HepG2 (cell line): ENCODE measurements around the gene AGAP1. TPM values are rescaled to one million over a fixed set of nuclear protein-coding genes. Genes with fewer than 3 reads are reported as not detected.
A peak's percentile ranks its signal among the peaks of the same experiment; 100 is the strongest.

Experiments used
- ATAC-seq: fragments of 200-7000 bp; cut with Tn5 transposase; 3 replicates; pipeline ENCODE4 v1.9.1; 2020; ENCODE audit warnings: mild to moderate bottlenecking, moderate library complexity
- BruUV-seq: library from RNA; stranded (reverse); fragments of 400-500 nt; replicated peaks from 2 replicates; lab custom pipeline; 2021; lab: Mats Ljungman, UMichigan
- CTCF ChIA-PET: fragments of 300-600 bp; formaldehyde crosslinking; extraction: SDS; loops from one replicate; lab custom pipeline; 2021; ENCODE audit warnings: low total read pairs, inconsistent platforms, low intra/inter-chr PET ratio; lab: Yijun Ruan, JAX
- POLR2A ChIA-PET: fragments of 350-600 bp; sonication (Branson Sonifier 250); formaldehyde crosslinking; loops from one replicate; lab custom pipeline; 2020; ENCODE audit warnings: antibody characterized with exemption, inconsistent platforms; lab: Yijun Ruan, JAX
- DNase-seq: peaks from one replicate; pipeline ENCODE4 v3.0.0-alpha.2; 2015; ENCODE audit warnings: low spot score
- FAIRE-seq: peaks from 3 replicates; lab custom pipeline; 2011; peaks lifted over from hg19 to GRCh38; lab: Jason Lieb, UNC
- H2AFZ ChIP-seq: one replicate; pipeline ENCODE4 v1.6.1; 2011; ENCODE audit warnings: low read length, inconsistent platforms
- H3K27ac ChIP-seq: fragments of 300-600 bp; 3 replicates; pipeline ENCODE4 v1.8.0; 2011; ENCODE audit warnings: mixed run types, mild to moderate bottlenecking, mixed read lengths, low read length, inconsistent platforms; ENCODE audit not compliant: insufficient read depth; ENCODE audit errors: extremely low read length
- H3K27me3 ChIP-seq, 2 experiments: fragments of 200-600 bp in 1 of 2; 2 replicates in 1 of 2; 3 replicates in 1 of 2; pipeline versions ENCODE4 v1.6.0 to v1.8.0; 2011; ENCODE audit warnings: low read length in 2 of 2, mild to moderate bottlenecking in 2 of 2, moderate library complexity in 2 of 2, inconsistent platforms in 1 of 2; ENCODE audit not compliant: insufficient read depth in 2 of 2, control insufficient read depth in 1 of 2
- H3K36me3 ChIP-seq, 2 experiments: fragments of 200-600 bp in 1 of 2; replicated peaks in 1 of 2; 2 replicates in 1 of 2; 3 replicates in 1 of 2; pipeline versions ENCODE4 v1.5.1 to v1.8.0; 2011; ENCODE audit warnings: low read length in 2 of 2, inconsistent platforms in 1 of 2; ENCODE audit not compliant: insufficient read depth in 2 of 2, control insufficient read depth in 1 of 2
- H3K4me1 ChIP-seq: 2 replicates; pipeline ENCODE4 v1.5.1; 2012; ENCODE audit warnings: low read length, inconsistent platforms; ENCODE audit not compliant: insufficient read depth
- H3K4me2 ChIP-seq: 2 replicates; pipeline ENCODE4 v1.6.0; 2011; ENCODE audit warnings: low read depth, low read length, inconsistent platforms
- H3K4me3 ChIP-seq, 3 experiments: fragments of 200-600 bp in 1 of 3; sonication (generic), shearing (Covaris generic) in 1 of 3; replicated peaks in 1 of 3; 2 replicates each; pipeline ENCODE4 v1.5.1; 2011 to 2016; ENCODE audit warnings: low read length in 3 of 3, inconsistent platforms in 2 of 3, low read depth in 2 of 3, mild to moderate bottlenecking in 2 of 3, control low read depth in 1 of 3, mixed read lengths in 1 of 3; ENCODE audit not compliant: insufficient read depth in 1 of 3
- H3K79me2 ChIP-seq: one replicate; pipeline ENCODE4 v1.6.1; 2011; ENCODE audit warnings: low read length, inconsistent platforms; ENCODE audit not compliant: insufficient read depth
- H3K9ac ChIP-seq: 2 replicates; pipeline ENCODE4 v1.6.0; 2011; ENCODE audit warnings: mild to moderate bottlenecking, low read depth, low read length, inconsistent platforms; ENCODE audit not compliant: insufficient read depth
- H3K9me3 ChIP-seq: 2 replicates; pipeline ENCODE4 v1.5.1; 2012; ENCODE audit warnings: mild to moderate bottlenecking, low read length
- H4K20me1 ChIP-seq: 2 replicates; pipeline ENCODE4 v1.6.0; 2011; ENCODE audit warnings: inconsistent platforms, mild to moderate bottlenecking, low read length, moderate library complexity; ENCODE audit not compliant: insufficient read depth
- FLYWCH1 ChIP-seq: sonication (generic); formaldehyde crosslinking; IDR thresholded peaks from 2 replicates; pipeline ENCODE4 v1.8.1; 2023; ENCODE audit warnings: mild to moderate bottlenecking, missing genetic modification reagents
- FOSL2 ChIP-seq: sonication (generic); formaldehyde crosslinking; IDR thresholded peaks from 2 replicates; pipeline ENCODE4 v1.4.0; 2020; ENCODE audit warnings: missing genetic modification reagents
- MAFF ChIP-seq: IDR thresholded peaks from 2 replicates; pipeline ENCODE4 v1.6.1; 2011; ENCODE audit warnings: low read depth, low read length, improper control_type of control experiment
- MAFK ChIP-seq, 2 experiments: IDR thresholded peaks in 1 of 2; conservative IDR thresholded peaks in 1 of 2; 2 replicates each; pipeline ENCODE4 v1.6.1; 2011; ENCODE audit warnings: improper control_type of control experiment in 2 of 2, low read length in 2 of 2
- MED13 ChIP-seq: sonication (generic); formaldehyde crosslinking; IDR thresholded peaks from 2 replicates; pipeline ENCODE4 v1.5.0; 2020; ENCODE audit warnings: missing genetic modification reagents
- NCOA2 ChIP-seq: sonication (generic); formaldehyde crosslinking; IDR thresholded peaks from 2 replicates; pipeline ENCODE4 v1.8.0; 2022; ENCODE audit warnings: inconsistent platforms
- SP1 ChIP-seq, 2 experiments: fragments of 450-650 bp in 1 of 2; sonication (generic) in 1 of 2; formaldehyde crosslinking in 1 of 2; IDR thresholded peaks; 2 replicates each; pipeline versions ENCODE4 v1.4.0 to v1.6.1; 2016 to 2020; ENCODE audit warnings: missing genetic modification reagents in 1 of 2
- ZBTB33 ChIP-seq: sonication (generic); formaldehyde crosslinking; IDR thresholded peaks from 2 replicates; pipeline ENCODE4 v1.4.0; 2020; ENCODE audit warnings: missing genetic modification reagents
- ZFP36 ChIP-seq: fragments of 150-350 bp; IDR thresholded peaks from 2 replicates; pipeline ENCODE4 v1.6.1; 2018; ENCODE audit warnings: borderline replicate concordance, low read length, low read depth; ENCODE audit not compliant: partially characterized antibody
- ZNF766 ChIP-seq: sonication (generic); formaldehyde crosslinking; IDR thresholded peaks from 2 replicates; pipeline ENCODE4 v1.5.0; 2020; ENCODE audit warnings: missing genetic modification reagents, borderline replicate concordance
- WGBS: methylation state at CpG from one replicate; pipeline ENCODE4 v1.1.6; 2017; ENCODE audit warnings: low lambda C conversion rate; 5-methylcytosine and 5-hydroxymethylcytosine counted together
- in situ Hi-C: cut with HindIII; loops from 2 replicates; pipeline ENCODE4 v1.10.0; 2017; ENCODE audit warnings: low pct_unique_long_range_greater_than_20kb; ENCODE audit not compliant: extremely low pct_ligation_motif_present
- intact Hi-C: fragments of 100-400 bp; cut with micrococcal nuclease; formaldehyde crosslinking; loops from one replicate; pipeline ENCODE4 v1.10.0; 2022; ENCODE audit not compliant: unreplicated experiment
- polyA plus RNA-seq, 8 experiments: library from polyadenylated mRNA; depleted of rRNA in 3 of 8; stranded (reverse) in 7 of 8; unstranded in 1 of 8; fragments of >200 nt; fragmentation: Illumina TruSeq in 4 of 8; extraction: Trizol in 4 of 8; gene quantifications; 2 replicates each; pipeline versions ENCODE4 v1.2.1 to v1.2.3, GENCODE V29; 2011 to 2016; ENCODE audit warnings: low read depth in 4 of 8, missing spikeins in 1 of 8, mixed read lengths in 1 of 8; ENCODE audit not compliant: insufficient read depth in 1 of 8
- total RNA-seq, 5 experiments: library from RNA; depleted of rRNA; stranded (reverse); fragments of >200 nt; fragmentation: Illumina TruSeq; extraction: Trizol; gene quantifications; 2 replicates each; pipeline ENCODE4 v1.2.3, GENCODE V29; 2016; ENCODE audit warnings: low read depth in 1 of 5

The AGAP1 gene
- total and polyA plus RNA-seq, 2 of the 13 experiments (the other 11 are each of a cell fraction or from before 2014, with no cell fraction given) = 21.2 to 32.7 TPM

DNA sequence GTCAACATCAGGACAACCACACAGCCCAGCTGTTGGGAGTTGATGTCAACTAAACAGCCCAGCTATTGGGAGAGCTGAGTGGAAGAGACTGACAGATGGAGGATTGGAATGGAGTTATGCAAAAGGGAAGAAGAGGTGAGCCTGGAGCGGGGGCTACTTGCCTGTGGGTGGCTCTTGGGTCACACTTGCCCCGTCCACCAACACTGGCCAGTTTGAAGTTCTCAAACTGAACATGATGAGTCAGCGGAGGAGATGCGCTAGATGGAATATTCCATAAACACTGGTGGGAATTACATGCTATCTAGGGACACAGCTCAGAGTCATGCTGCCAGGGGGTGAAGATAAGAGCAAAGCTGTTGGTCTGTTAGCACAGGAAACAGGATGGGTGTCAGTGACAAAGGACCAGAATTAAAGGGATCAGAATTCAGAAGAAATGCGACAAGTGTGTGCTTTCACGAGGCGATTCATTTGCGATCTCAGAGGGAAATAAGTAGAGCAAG is 33.2 kb upstream of the AGAP1 start:
- ChIA-PET POLR2A (no interaction called here), CTCF (no interaction called here)
- peak; percentile 63 for TF ChIP-seq MAFF
- TF ChIP-seq MAFK (conservative IDR thresholded peaks at IDR 0.05 in 1 of 2, IDR thresholded peaks at IDR 0.05 in 1 of 2; ENCODE audit: low read length in 2 of 2) = peak; percentile 81 to 82
- TF ChIP-seq MED13 (CRISPR knock-in tag) = no peak
- TF ChIP-seq SP1 (IDR thresholded peaks at IDR 0.05) = no peak
- no peak for TF ChIP-seq SP1 (CRISPR knock-in tag; IDR thresholded peaks at IDR 0.05)
- no peak for TF ChIP-seq ZNF766 (CRISPR knock-in tag)
- TF ChIP-seq ZFP36 = no peak
- TF ChIP-seq ZBTB33 (CRISPR knock-in tag) = peak; percentile 18; the same call in 1 of the 2 replicates
- TF ChIP-seq NCOA2 (CRISPR knock-in tag) = no peak
- peak; percentile 30; the same call in 1 of the 2 replicates for TF ChIP-seq FOSL2 (CRISPR knock-in tag)
- TF ChIP-seq FLYWCH1 (CRISPR knock-in tag) = no peak
- no peak overlapping the region for H3K9ac ChIP-seq
- no peak overlapping the region for H2AFZ ChIP-seq
- no peaks in the 10 kb centered on the region for H3K9me3 ChIP-seq
- no TSS peak for BruUV-seq
- peaks cover 14% of the 10 kb centered on the region for H3K4me1 ChIP-seq
- H3K4me3 ChIP-seq = no peak overlapping the region
- FAIRE-seq (no peak), DNase-seq (no peak), ATAC-seq (no peak)
- in situ Hi-C loops (no loop called here), intact Hi-C loops (no loop called here)
- no peak overlapping the region for H3K27ac ChIP-seq
- H3K27me3 ChIP-seq = peaks cover 3 to 28% of the 10 kb centered on the region in 2 experiments; a peak in 3 of 5 replicates
- no peaks in the 10 kb centered on the region for H3K79me2 ChIP-seq
- no peaks in the 10 kb centered on the region for H4K20me1 ChIP-seq
- no peak overlapping the region for H3K4me2 ChIP-seq
- no peaks in the 10 kb centered on the region for H3K36me3 ChIP-seq
- 66% methylated on average over 8 of the region's 8 CpGs for WGBS
